ENCODE results near the gene EDC3.

EDC3 gene

DNA sequence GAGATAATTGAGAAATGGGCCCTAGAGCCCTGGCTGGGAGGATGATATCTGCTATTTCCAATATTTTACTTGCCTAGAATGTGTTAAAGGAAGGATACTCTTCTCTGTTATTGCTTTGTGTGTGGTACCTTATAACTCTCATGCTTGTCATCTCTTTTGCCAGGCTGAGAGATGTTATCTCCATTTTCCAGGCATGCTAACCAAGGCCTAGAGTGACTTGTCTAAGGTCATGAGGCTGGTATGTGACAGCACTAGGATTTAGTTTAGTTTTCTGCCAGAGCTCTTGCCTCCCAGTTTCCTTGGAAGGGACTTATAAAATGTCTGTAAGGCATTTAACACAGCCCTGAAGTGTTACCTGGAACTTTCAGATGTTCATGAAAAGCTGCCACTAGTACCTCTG is 78.8 kb downstream of the EDC3 start:
- peak overlapping the region; percentile 84 for H3K4me3 ChIP-seq (ENCODE audit: insufficient read depth, low read length, poor library complexity, severe bottlenecking)
- peaks cover 5% of the 10 kb centered on the region for H3F3A ChIP-seq (ENCODE audit: insufficient read depth)
- TF ChIP-seq EZH2phosphoT487 (conservative IDR thresholded peaks at IDR 0.05; ENCODE audit: low read length), result no peak
- TF ChIP-seq, protein P1, sequence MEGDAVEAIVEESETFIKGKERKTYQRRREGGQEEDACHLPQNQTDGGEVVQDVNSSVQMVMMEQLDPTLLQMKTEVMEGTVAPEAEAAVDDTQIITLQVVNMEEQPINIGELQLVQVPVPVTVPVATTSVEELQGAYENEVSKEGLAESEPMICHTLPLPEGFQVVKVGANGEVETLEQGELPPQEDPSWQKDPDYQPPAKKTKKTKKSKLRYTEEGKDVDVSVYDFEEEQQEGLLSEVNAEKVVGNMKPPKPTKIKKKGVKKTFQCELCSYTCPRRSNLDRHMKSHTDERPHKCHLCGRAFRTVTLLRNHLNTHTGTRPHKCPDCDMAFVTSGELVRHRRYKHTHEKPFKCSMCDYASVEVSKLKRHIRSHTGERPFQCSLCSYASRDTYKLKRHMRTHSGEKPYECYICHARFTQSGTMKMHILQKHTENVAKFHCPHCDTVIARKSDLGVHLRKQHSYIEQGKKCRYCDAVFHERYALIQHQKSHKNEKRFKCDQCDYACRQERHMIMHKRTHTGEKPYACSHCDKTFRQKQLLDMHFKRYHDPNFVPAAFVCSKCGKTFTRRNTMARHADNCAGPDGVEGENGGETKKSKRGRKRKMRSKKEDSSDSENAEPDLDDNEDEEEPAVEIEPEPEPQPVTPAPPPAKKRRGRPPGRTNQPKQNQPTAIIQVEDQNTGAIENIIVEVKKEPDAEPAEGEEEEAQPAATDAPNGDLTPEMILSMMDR (IDR thresholded peaks at IDR 0.05; ENCODE audit: insufficient read depth, low read length, poor library complexity, severe bottlenecking), result no peak
- H3K27ac ChIP-seq (ENCODE audit: low read depth, low read length), result peak overlapping the region; percentile 56; the same call in 1 of the 2 replicates
- H3K27me3 ChIP-seq (ENCODE audit: low read length), result no peaks in the 10 kb centered on the region
- no peak overlapping the region for H2AFZ ChIP-seq (ENCODE audit: low read depth, low read length, severe bottlenecking)
- H3K79me2 ChIP-seq (ENCODE audit: insufficient read depth, low read length), result peaks cover 43% of the 10 kb centered on the region
- peak overlapping the region; percentile 92 for H3K9ac ChIP-seq (ENCODE audit: low read length)
- H3K4me2 ChIP-seq (ENCODE audit: low read depth, low read length, poor library complexity, severe bottlenecking), result peak overlapping the region; percentile 81
- peaks cover 18% of the 10 kb centered on the region; the same call in 1 of the 2 replicates for H4K20me1 ChIP-seq (ENCODE audit: low read depth, low read length)
- H3K9me2 ChIP-seq (replicated peaks; ENCODE audit: insufficient read depth, low read length), result no peaks in the 10 kb centered on the region
- no peaks in the 10 kb centered on the region for H3K9me3 ChIP-seq (ENCODE audit: insufficient read depth, low read length)
- peaks cover 5% of the 10 kb centered on the region for H3K36me3 ChIP-seq (ENCODE audit: low read length)

DNA sequence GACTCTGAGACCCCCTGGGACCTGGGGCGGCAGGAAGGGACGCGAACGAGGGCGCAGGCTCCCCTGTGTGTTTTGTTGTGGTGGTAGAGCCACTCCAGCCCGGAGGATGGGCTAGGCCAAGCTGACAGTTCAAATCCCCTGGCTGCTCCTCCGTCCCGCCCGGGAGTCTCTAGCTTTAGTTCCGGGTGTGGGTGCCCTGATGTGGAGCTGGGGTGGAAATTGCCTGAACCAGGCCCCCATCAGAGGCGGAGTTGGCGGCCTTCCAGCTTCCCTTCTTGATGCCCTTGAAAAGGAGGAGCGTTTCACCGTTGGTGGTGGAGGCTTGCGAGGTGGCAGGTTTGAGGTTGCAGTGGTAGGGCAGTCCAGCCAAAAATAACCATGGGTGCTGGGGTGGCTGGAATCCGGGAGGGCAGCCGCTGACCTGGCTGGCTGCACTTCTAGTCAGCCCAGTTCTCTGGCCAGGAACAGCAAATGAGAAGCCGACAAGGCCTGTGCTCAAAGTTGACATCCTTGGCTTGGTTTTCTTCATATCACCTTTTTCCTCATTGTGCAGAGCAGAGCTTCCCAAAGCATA is 79.4 kb downstream of the EDC3 start:
- no peaks in the 10 kb centered on the region for H3K27me3 ChIP-seq (ENCODE audit: low read length)
- no peak for TF ChIP-seq EZH2phosphoT487 (conservative IDR thresholded peaks at IDR 0.05; ENCODE audit: low read length)
- TF ChIP-seq, protein P1 (IDR thresholded peaks at IDR 0.05; ENCODE audit: insufficient read depth, low read length, poor library complexity, severe bottlenecking), result no peak
- H3K4me2 ChIP-seq (ENCODE audit: low read depth, low read length, poor library complexity, severe bottlenecking), result peak overlapping the region; percentile 81
- peaks cover 38% of the 10 kb centered on the region for H3K79me2 ChIP-seq (ENCODE audit: insufficient read depth, low read length)
- H4K20me1 ChIP-seq (ENCODE audit: low read depth, low read length), result peaks cover 16% of the 10 kb centered on the region; the same call in 1 of the 2 replicates
- peak overlapping the region; percentile 56 for H3K27ac ChIP-seq (ENCODE audit: low read depth, low read length)
- H3K36me3 ChIP-seq (ENCODE audit: low read length), result no peaks in the 10 kb centered on the region
- no peaks in the 10 kb centered on the region for H3K9me3 ChIP-seq (ENCODE audit: insufficient read depth, low read length)
- peaks cover 5% of the 10 kb centered on the region for H3F3A ChIP-seq (ENCODE audit: insufficient read depth)
- H2AFZ ChIP-seq (ENCODE audit: low read depth, low read length, severe bottlenecking), result no peak overlapping the region
- H3K9me2 ChIP-seq (replicated peaks; ENCODE audit: insufficient read depth, low read length), result no peaks in the 10 kb centered on the region
- H3K4me3 ChIP-seq (ENCODE audit: insufficient read depth, low read length, poor library complexity, severe bottlenecking), result peak overlapping the region; percentile 84
- peak overlapping the region; percentile 92 for H3K9ac ChIP-seq (ENCODE audit: low read length)

DNA sequence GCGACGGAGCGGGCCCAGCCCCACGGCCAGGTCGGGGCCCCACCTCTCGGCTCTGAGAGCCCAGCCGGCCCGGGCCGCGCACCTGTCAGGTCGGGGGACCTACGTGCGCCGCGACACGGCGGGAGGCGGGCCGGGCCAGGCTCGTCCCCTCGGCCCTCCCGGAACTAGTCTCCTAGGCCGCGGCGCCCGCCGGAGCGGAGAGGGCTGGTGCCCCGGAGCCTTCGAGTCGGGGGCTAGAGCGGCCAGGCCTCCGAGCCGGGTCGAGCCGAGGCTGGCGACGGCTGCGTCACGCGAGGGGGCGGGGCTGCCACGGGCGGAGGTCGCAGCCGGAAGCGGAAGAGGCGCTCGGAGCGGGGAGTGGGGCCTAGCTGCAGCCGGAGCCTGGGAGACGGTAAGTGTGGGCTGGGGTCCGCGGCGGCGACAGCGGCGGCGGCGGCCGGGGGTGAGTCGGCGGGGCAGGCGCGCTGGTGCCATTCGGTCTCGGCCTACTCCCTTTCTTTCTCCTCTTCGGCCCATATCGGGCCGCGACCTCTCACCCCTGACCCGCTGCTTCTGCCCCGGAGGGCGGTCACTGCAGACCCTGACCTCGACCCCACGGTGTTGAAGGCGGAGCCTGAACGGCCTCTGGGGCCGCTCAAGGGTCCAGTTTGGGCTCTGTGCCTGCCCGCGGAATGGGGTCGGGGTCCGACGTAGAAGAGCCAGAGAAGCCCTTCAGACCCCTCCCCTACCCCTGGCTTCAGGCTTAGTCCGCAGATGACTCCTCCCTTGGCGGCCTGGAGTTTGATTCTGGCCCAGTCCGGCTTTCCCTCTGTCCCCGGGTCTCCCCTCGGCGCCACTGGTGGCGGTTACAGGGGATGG is 80.1 kb downstream of the EDC3 start, which contains the start of gene CLK3:
Gene CLK3, plus strand, starts transcription at position 329 of the 858 bp plus-strand sequence. CDS start 3,361 bp downstream, outside the sequence.
- H3F3A ChIP-seq (ENCODE audit: insufficient read depth), result peaks cover 5% of the 10 kb centered on the region
- peak within 1 kb of the TSS; percentile 88 for H3K27ac ChIP-seq (ENCODE audit: low read depth, low read length)
- H3K79me2 ChIP-seq (ENCODE audit: insufficient read depth, low read length), result peaks cover 34% of the 10 kb centered on the region
- H3K9me3 ChIP-seq (ENCODE audit: insufficient read depth, low read length), result no peaks in the 10 kb centered on the region
- TF ChIP-seq, protein P1 (IDR thresholded peaks at IDR 0.05; ENCODE audit: insufficient read depth, low read length, poor library complexity, severe bottlenecking), result no peak
- TF ChIP-seq EZH2phosphoT487 (conservative IDR thresholded peaks at IDR 0.05; ENCODE audit: low read length), result no peak
- H4K20me1 ChIP-seq (ENCODE audit: low read depth, low read length), result peaks cover 15% of the 10 kb centered on the region; the same call in 1 of the 2 replicates
- no peaks in the 10 kb centered on the region for H3K9me2 ChIP-seq (replicated peaks; ENCODE audit: insufficient read depth, low read length)
- peak within 1 kb of the TSS; percentile 80 for H2AFZ ChIP-seq (ENCODE audit: low read depth, low read length, severe bottlenecking)
- H3K9ac ChIP-seq (ENCODE audit: low read length), result peak within 1 kb of the TSS; percentile 92
- peak within 1 kb of the TSS; percentile 96 for H3K4me2 ChIP-seq (ENCODE audit: low read depth, low read length, poor library complexity, severe bottlenecking)
- H3K36me3 ChIP-seq (ENCODE audit: low read length), result no peaks in the 10 kb centered on the region
- H3K27me3 ChIP-seq (ENCODE audit: low read length), result no peaks in the 10 kb centered on the region
- H3K4me3 ChIP-seq (ENCODE audit: insufficient read depth, low read length, poor library complexity, severe bottlenecking), result peak within 1 kb of the TSS; percentile 84
